ENCODE data around the gene TMEFF2.
A peak's percentile ranks its signal among the peaks of the same experiment; 100 is the strongest.

The TMEFF2 gene

GRCh38 chr2:191907091-191907490, 287.6 kb downstream of the TMEFF2 start:
- Mint-ChIP-seq H3K36me3 (ENCODE audit: low read depth) (no peaks in the 10 kb centered on the region), H3K4me3 (no peak overlapping the region), H3K27me3 (ENCODE audit: low read depth) (no peaks in the 10 kb centered on the region), H3K27ac (peak overlapping the region in 1 of 3 experiments; percentile 1), H3K9me3 (no peaks in the 10 kb centered on the region), H3K4me1 (no peaks in the 10 kb centered on the region)
- no peak for TF ChIP-seq CTCF (IDR thresholded peaks at IDR 0.05; ENCODE audit: unreplicated experiment in 3 of 3)

- no peak overlapping the region for H3K4me3 Mint-ChIP-seq
- H3K36me3 Mint-ChIP-seq (ENCODE audit: low read depth) = peaks cover 3% of the 10 kb centered on the region
- H3K9me3 Mint-ChIP-seq = peaks cover 5% of the 10 kb centered on the region
- no peaks in the 10 kb centered on the region for H3K27me3 Mint-ChIP-seq (ENCODE audit: low read depth)
- H3K4me1 Mint-ChIP-seq = no peaks in the 10 kb centered on the region
- H3K27ac Mint-ChIP-seq = no peak overlapping the region
- TF ChIP-seq CTCF (IDR thresholded peaks at IDR 0.05; ENCODE audit: unreplicated experiment in 3 of 3) = no peak
Measured at GRCh38 chr2:191905336-191905735, 289.4 kb downstream of the TMEFF2 start.

- Mint-ChIP-seq H3K4me1 (no peaks in the 10 kb centered on the region), H3K27me3 (ENCODE audit: low read depth) (no peaks in the 10 kb centered on the region), H3K36me3 (ENCODE audit: low read depth) (peaks cover 4% of the 10 kb centered on the region), H3K27ac (no peak overlapping the region), H3K4me3 (no peak overlapping the region), H3K9me3 (peaks cover 6% of the 10 kb centered on the region)
- TF ChIP-seq CTCF (IDR thresholded peaks at IDR 0.05; ENCODE audit: unreplicated experiment in 3 of 3) = no peak
Measured at GRCh38 chr2:191901031-191901430, 293.7 kb downstream of the TMEFF2 start.

- Mint-ChIP-seq H3K4me3 (no peak overlapping the region), H3K4me1 (no peaks in the 10 kb centered on the region), H3K36me3 (ENCODE audit: low read depth) (peaks cover 4% of the 10 kb centered on the region), H3K9me3 (peaks cover 6% of the 10 kb centered on the region), H3K27ac (no peak overlapping the region), H3K27me3 (ENCODE audit: low read depth) (no peaks in the 10 kb centered on the region)
- TF ChIP-seq CTCF (IDR thresholded peaks at IDR 0.05; ENCODE audit: unreplicated experiment in 3 of 3) = no peak
Measured at GRCh38 chr2:191899410-191899809, 295.3 kb downstream of the TMEFF2 start.
